PFSK-1 (cell line): ENCODE data around the gene PPID.

Experiments
- POLR2AphosphoS5 ChIP-seq: IDR thresholded peaks from 2 replicates; pipeline ENCODE4 v1.6.1; 2012; ENCODE audit warnings: low read depth, mild to moderate bottlenecking, control low read depth, low read length, moderate library complexity
- SIN3A ChIP-seq: IDR thresholded peaks from 2 replicates; pipeline ENCODE4 v1.6.1; 2012; ENCODE audit warnings: mild to moderate bottlenecking, low read length, moderate library complexity, borderline replicate concordance; ENCODE audit not compliant: insufficient read depth
- TAF1 ChIP-seq: IDR thresholded peaks from 2 replicates; pipeline ENCODE4 v1.6.1; 2012; ENCODE audit warnings: low read length, control low read depth, borderline replicate concordance; ENCODE audit not compliant: insufficient read depth
- TF ChIP-seq, protein P1 (sequence below), 2 experiments: IDR thresholded peaks; 2 replicates each; pipeline versions ENCODE4 v1.6.1 to v1.8.0; 2011 to 2012; ENCODE audit warnings: low read depth in 2 of 2, low read length in 2 of 2, control low read depth in 1 of 2, inconsistent platforms in 1 of 2, mild to moderate bottlenecking in 1 of 2, moderate library complexity in 1 of 2; ENCODE audit not compliant: insufficient read depth in 1 of 2

DNA sequence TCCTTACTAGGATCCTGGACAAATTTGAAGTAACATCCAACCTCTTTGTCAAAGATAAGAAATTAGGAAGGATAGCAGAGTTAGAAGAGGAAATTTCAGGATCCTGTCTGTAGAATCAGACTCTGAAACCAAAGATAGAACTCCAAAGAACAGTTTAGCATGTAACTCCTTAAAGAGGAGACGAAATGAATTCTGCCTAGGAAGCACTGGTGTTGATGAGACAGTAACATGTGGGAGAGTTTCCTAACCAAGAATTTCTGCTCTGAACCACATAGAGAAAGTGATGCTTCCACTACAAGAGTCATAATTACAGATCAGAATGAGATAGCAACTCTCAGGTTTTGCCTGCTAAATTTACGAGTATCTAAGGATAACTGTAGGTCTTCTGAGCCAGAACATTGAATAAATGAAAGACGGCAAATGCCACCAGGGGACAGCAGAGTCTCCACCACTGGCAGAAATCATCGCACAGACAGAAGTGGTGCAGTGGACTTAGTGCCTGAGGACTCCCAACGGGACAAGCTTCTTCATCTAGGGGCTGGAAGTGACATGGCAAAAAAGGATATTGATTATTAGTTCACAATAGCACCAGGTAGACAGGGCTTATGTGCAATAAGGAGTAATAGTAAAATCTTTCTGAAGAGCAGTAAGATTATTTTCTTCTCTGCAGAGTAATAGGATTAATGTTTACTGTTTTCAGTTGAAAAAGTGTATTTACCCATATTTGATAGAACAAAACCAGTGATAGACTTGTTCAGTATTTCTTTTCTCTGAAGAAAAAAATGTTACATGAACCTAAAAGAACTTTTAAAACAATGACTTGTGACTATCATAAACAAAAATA lies 6.7 kb upstream of the PPID start:
- no peak for TF ChIP-seq POLR2AphosphoS5
- no peak for TF ChIP-seq SIN3A
- TF ChIP-seq, protein P1, sequence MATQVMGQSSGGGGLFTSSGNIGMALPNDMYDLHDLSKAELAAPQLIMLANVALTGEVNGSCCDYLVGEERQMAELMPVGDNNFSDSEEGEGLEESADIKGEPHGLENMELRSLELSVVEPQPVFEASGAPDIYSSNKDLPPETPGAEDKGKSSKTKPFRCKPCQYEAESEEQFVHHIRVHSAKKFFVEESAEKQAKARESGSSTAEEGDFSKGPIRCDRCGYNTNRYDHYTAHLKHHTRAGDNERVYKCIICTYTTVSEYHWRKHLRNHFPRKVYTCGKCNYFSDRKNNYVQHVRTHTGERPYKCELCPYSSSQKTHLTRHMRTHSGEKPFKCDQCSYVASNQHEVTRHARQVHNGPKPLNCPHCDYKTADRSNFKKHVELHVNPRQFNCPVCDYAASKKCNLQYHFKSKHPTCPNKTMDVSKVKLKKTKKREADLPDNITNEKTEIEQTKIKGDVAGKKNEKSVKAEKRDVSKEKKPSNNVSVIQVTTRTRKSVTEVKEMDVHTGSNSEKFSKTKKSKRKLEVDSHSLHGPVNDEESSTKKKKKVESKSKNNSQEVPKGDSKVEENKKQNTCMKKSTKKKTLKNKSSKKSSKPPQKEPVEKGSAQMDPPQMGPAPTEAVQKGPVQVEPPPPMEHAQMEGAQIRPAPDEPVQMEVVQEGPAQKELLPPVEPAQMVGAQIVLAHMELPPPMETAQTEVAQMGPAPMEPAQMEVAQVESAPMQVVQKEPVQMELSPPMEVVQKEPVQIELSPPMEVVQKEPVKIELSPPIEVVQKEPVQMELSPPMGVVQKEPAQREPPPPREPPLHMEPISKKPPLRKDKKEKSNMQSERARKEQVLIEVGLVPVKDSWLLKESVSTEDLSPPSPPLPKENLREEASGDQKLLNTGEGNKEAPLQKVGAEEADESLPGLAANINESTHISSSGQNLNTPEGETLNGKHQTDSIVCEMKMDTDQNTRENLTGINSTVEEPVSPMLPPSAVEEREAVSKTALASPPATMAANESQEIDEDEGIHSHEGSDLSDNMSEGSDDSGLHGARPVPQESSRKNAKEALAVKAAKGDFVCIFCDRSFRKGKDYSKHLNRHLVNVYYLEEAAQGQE (IDR thresholded peaks at IDR 0.05; ENCODE audit: insufficient read depth in 1 of 2, low read depth in 2 of 2, low read length in 2 of 2): no peak
- TF ChIP-seq TAF1: no peak
